ENCODE data around the gene SLAIN1. TPM values are rescaled to one million over a fixed set of nuclear protein-coding genes. Genes with fewer than 3 reads are reported as not detected.

Gene SLAIN1
- total RNA-seq, 2 experiments from 2014 or later, result 26.7 to 39.8 TPM

- DNase-seq (no peak), ATAC-seq (no peak)
- H3K27me3 Mint-ChIP-seq, result no peaks in the 10 kb centered on the region
- H3K27ac Mint-ChIP-seq, result no peak overlapping the region
- H3K9me3 Mint-ChIP-seq (ENCODE audit: low read depth), result no peaks in the 10 kb centered on the region
- POLR2A ChIA-PET, result no interaction called here
- CTCF ChIA-PET, result interaction anchor here (0.7 to 6.9 kb wide), 8 partner anchors 10 to 530 kb away, joined by 3 to 64 read pairs (median 4); no protein-coding TSS in a partner anchor
- no peak overlapping the region for H3K4me3 Mint-ChIP-seq
- peaks cover 18% of the 10 kb centered on the region for H3K4me1 Mint-ChIP-seq
- intact Hi-C loops (cut with DNase I, micrococcal nuclease), result loop anchor here (1.0 to 10.0 kb wide), 5 partner anchors 54 to 275 kb away; no protein-coding TSS in a partner anchor
- H3K36me3 Mint-ChIP-seq (ENCODE audit: low read depth), result peaks cover 10% of the 10 kb centered on the region
These were observed 55.1 kb downstream of the SLAIN1 start for GRCh38 chr13:77752512-77753069.

- intact Hi-C loops (cut with DNase I, micrococcal nuclease), result no loop called here
- Mint-ChIP-seq H3K27me3 (no peaks in the 10 kb centered on the region), H3K36me3 (ENCODE audit: low read depth) (peaks cover 52% of the 10 kb centered on the region), H3K4me1 (peaks cover 1% of the 10 kb centered on the region), H3K9me3 (ENCODE audit: low read depth) (no peaks in the 10 kb centered on the region), H3K27ac (no peak overlapping the region), H3K4me3 (no peak overlapping the region)
- DNase-seq (no peak), ATAC-seq (no peak)
- POLR2A ChIA-PET, result no interaction called here
- CTCF ChIA-PET, result no interaction called here
These were observed 63.4 kb downstream of the SLAIN1 start for GRCh38 chr13:77760893-77761292.

- POLR2A ChIA-PET, result no interaction called here
- DNase-seq, result no peak
- Mint-ChIP-seq H3K9me3 (ENCODE audit: low read depth) (peaks cover 6% of the 10 kb centered on the region), H3K27ac (no peak overlapping the region), H3K4me1 (no peaks in the 10 kb centered on the region), H3K27me3 (no peaks in the 10 kb centered on the region), H3K4me3 (no peak overlapping the region), H3K36me3 (ENCODE audit: low read depth) (peaks cover 39% of the 10 kb centered on the region)
- no peak for ATAC-seq
- intact Hi-C loops (cut with DNase I, micrococcal nuclease), result no loop called here
- CTCF ChIA-PET, result no interaction called here
These were observed 69.9 kb downstream of the SLAIN1 start for GRCh38 chr13:77767413-77767812.

- H3K4me3 Mint-ChIP-seq, result no peak overlapping the region
- ChIA-PET POLR2A (interaction anchor here (0.7 kb wide), 1 partner anchor 752 kb away, joined by 3 read pairs; no protein-coding TSS in a partner anchor), CTCF (interaction anchor here (0.5 to 2.0 kb wide), 3 partner anchors 181 to 347 kb away, joined by 4 to 7 read pairs (median 5); no protein-coding TSS in a partner anchor)
- H3K27ac Mint-ChIP-seq, result peak overlapping the region; percentile 17
- peaks cover 3% of the 10 kb centered on the region for H3K4me1 Mint-ChIP-seq
- H3K27me3 Mint-ChIP-seq, result no peaks in the 10 kb centered on the region
- DNase-seq (no peak), ATAC-seq (no peak)
- intact Hi-C loops (cut with DNase I, micrococcal nuclease), result no loop called here
- peaks cover 5% of the 10 kb centered on the region for H3K36me3 Mint-ChIP-seq (ENCODE audit: low read depth)
- peaks cover 4% of the 10 kb centered on the region for H3K9me3 Mint-ChIP-seq (ENCODE audit: low read depth)
These were observed 76.7 kb downstream of the SLAIN1 start for GRCh38 chr13:77774181-77774580.

GRCh38 chr13:77776704-77777103, 79.2 kb downstream of the SLAIN1 start:
- intact Hi-C loops (cut with DNase I, micrococcal nuclease), result loop anchor here in 1 of 2 experiments (5.0 kb wide), 2 partner anchors 151 to 246 kb away; no protein-coding TSS in a partner anchor
- no peaks in the 10 kb centered on the region for H3K36me3 Mint-ChIP-seq (ENCODE audit: low read depth)
- POLR2A ChIA-PET, result no interaction called here

GRCh38 chr13:77779552-77780272, 82.2 kb downstream of the SLAIN1 start:
- Mint-ChIP-seq H3K27ac (peak overlapping the region; percentile 52), H3K4me1 (peaks cover 14% of the 10 kb centered on the region), H3K9me3 (ENCODE audit: low read depth) (no peaks in the 10 kb centered on the region), H3K36me3 (ENCODE audit: low read depth) (no peaks in the 10 kb centered on the region), H3K4me3 (no peak overlapping the region), H3K27me3 (no peaks in the 10 kb centered on the region)
- CTCF ChIA-PET, result interaction anchor here (0.6 to 3.6 kb wide), 3 partner anchors 34 to 784 kb away, joined by 3 to 28 read pairs (median 3); no protein-coding TSS in a partner anchor
- POLR2A ChIA-PET, result no interaction called here
- peak; percentile 85 for ATAC-seq
- intact Hi-C loops (cut with DNase I, micrococcal nuclease), result loop anchor here (1.0 to 5.0 kb wide), 3 partner anchors 148 to 342 kb away; no protein-coding TSS in a partner anchor
- DNase-seq, result peak; percentile 46

More at GRCh38 chr13:77776704-77777103, 79.2 kb downstream of the SLAIN1 start:
- no peaks in the 10 kb centered on the region for H3K27me3 Mint-ChIP-seq
- H3K9me3 Mint-ChIP-seq (ENCODE audit: low read depth), result no peaks in the 10 kb centered on the region
- CTCF ChIA-PET, result interaction anchor here (2.0 to 2.3 kb wide), 2 partner anchors 34 to 345 kb away, joined by 7 to 9 read pairs; no protein-coding TSS in a partner anchor
- peaks cover 14% of the 10 kb centered on the region for H3K4me1 Mint-ChIP-seq
- no peak overlapping the region for H3K27ac Mint-ChIP-seq
- ATAC-seq (no peak), DNase-seq (no peak)
- H3K4me3 Mint-ChIP-seq, result no peak overlapping the region

GRCh38 chr13:77781808-77782207, 84.3 kb downstream of the SLAIN1 start:
- intact Hi-C loops (cut with DNase I, micrococcal nuclease), result loop anchor here in 1 of 2 experiments (1.0 kb wide), 1 partner anchor 28 kb away; no protein-coding TSS in a partner anchor
- H3K4me3 Mint-ChIP-seq, result no peak overlapping the region
- ChIA-PET CTCF (interaction anchor here (3.6 kb wide), 1 partner anchor 339 kb away, joined by 28 read pairs; no protein-coding TSS in a partner anchor), POLR2A (interaction anchor here (0.8 kb wide), 1 partner anchor 16 kb away, joined by 7 read pairs; no protein-coding TSS in a partner anchor)
- H3K9me3 Mint-ChIP-seq (ENCODE audit: low read depth), result no peaks in the 10 kb centered on the region
- no peaks in the 10 kb centered on the region for H3K27me3 Mint-ChIP-seq
- H3K4me1 Mint-ChIP-seq, result peaks cover 14% of the 10 kb centered on the region
- no peak for ATAC-seq
- no peak for DNase-seq
- H3K27ac Mint-ChIP-seq, result no peak overlapping the region
- no peaks in the 10 kb centered on the region for H3K36me3 Mint-ChIP-seq (ENCODE audit: low read depth)

GRCh38 chr13:77784515-77784914, 87.0 kb downstream of the SLAIN1 start:
- no peaks in the 10 kb centered on the region for H3K27me3 Mint-ChIP-seq
- no peak for ATAC-seq
- intact Hi-C loops (cut with DNase I, micrococcal nuclease), result no loop called here
- CTCF ChIA-PET, result interaction anchor here (0.6 to 2.9 kb wide), 3 partner anchors 26 to 118 kb away, joined by 3 to 7 read pairs (median 3); no protein-coding TSS in a partner anchor
- no peak for DNase-seq
- POLR2A ChIA-PET, result no interaction called here
- H3K9me3 Mint-ChIP-seq (ENCODE audit: low read depth), result no peaks in the 10 kb centered on the region
- H3K27ac Mint-ChIP-seq, result no peak overlapping the region
- no peak overlapping the region for H3K4me3 Mint-ChIP-seq
- peaks cover 11% of the 10 kb centered on the region for H3K4me1 Mint-ChIP-seq
- H3K36me3 Mint-ChIP-seq (ENCODE audit: low read depth), result no peaks in the 10 kb centered on the region

GRCh38 chr13:77786695-77787287, 89.3 kb downstream of the SLAIN1 start:
- POLR2A ChIA-PET, result no interaction called here
- ATAC-seq, result no peak
- DNase-seq, result no peak
- Mint-ChIP-seq H3K9me3 (ENCODE audit: low read depth) (peaks cover 7% of the 10 kb centered on the region), H3K27ac (no peak overlapping the region), H3K4me1 (no peaks in the 10 kb centered on the region), H3K27me3 (no peaks in the 10 kb centered on the region), H3K4me3 (no peak overlapping the region), H3K36me3 (ENCODE audit: low read depth) (no peaks in the 10 kb centered on the region)
- CTCF ChIA-PET, result interaction anchor here (0.9 to 1.3 kb wide), 3 partner anchors 15 to 335 kb away, joined by 3 to 5 read pairs (median 4); no protein-coding TSS in a partner anchor
- intact Hi-C loops (cut with DNase I, micrococcal nuclease), result no loop called here

- CTCF ChIA-PET, result no interaction called here
- H3K27me3 Mint-ChIP-seq, result no peaks in the 10 kb centered on the region
- no peak for DNase-seq
- H3K9me3 Mint-ChIP-seq (ENCODE audit: low read depth), result peaks cover 13% of the 10 kb centered on the region
- POLR2A ChIA-PET, result no interaction called here
- H3K36me3 Mint-ChIP-seq (ENCODE audit: low read depth), result peaks cover 2% of the 10 kb centered on the region
- no peak overlapping the region for H3K27ac Mint-ChIP-seq
- no peak overlapping the region for H3K4me3 Mint-ChIP-seq
- H3K4me1 Mint-ChIP-seq, result no peaks in the 10 kb centered on the region
- intact Hi-C loops (cut with DNase I, micrococcal nuclease), result no loop called here
- no peak for ATAC-seq
These were observed 91.9 kb downstream of the SLAIN1 start for GRCh38 chr13:77789376-77789775.

GRCh38 chr13:77800219-77800618, 102.7 kb downstream of the SLAIN1 start:
- ChIA-PET POLR2A (no interaction called here), CTCF (no interaction called here)
- Mint-ChIP-seq H3K27ac (no peak overlapping the region), H3K36me3 (ENCODE audit: low read depth) (no peaks in the 10 kb centered on the region), H3K27me3 (peaks cover 9% of the 10 kb centered on the region), H3K9me3 (ENCODE audit: low read depth) (no peaks in the 10 kb centered on the region), H3K4me1 (no peaks in the 10 kb centered on the region), H3K4me3 (no peak overlapping the region)
- no peak for ATAC-seq
- no peak for DNase-seq
- intact Hi-C loops (cut with DNase I, micrococcal nuclease), result no loop called here

Measured in activated CD4-positive, alpha-beta T cell treated with anti-CD3 and anti-CD28 coated beads for 36 hours (primary cell).